RWPE2 (cell line): ENCODE results near the gene SPDL1.

ENCODE experiments used
- ATAC-seq: fragments of 200-7000 bp; cut with Tn5 transposase; 3 replicates; pipeline ENCODE4 v1.9.1; 2021; ENCODE audit warnings: low read depth
- DNase-seq: peaks from one replicate; pipeline ENCODE4 v3.0.0-alpha.2; 2020; ENCODE audit warnings: low spot score
- H3K27ac ChIP-seq: fragments of 450-650 bp; 2 replicates; pipeline ENCODE4 v1.5.1; 2017; ENCODE audit warnings: mild to moderate bottlenecking; ENCODE audit not compliant: poor library complexity, severe bottlenecking
- H3K27me3 ChIP-seq: fragments of 250-450 bp; sonication (Bioruptor Pico); 2 replicates; pipeline ENCODE4 v1.5.1; 2021; ENCODE audit warnings: mild to moderate bottlenecking, moderate library complexity; ENCODE audit not compliant: insufficient read depth, poor library complexity, severe bottlenecking
- H3K36me3 ChIP-seq: fragments of 250-450 bp; sonication (Bioruptor Pico); 2 replicates; pipeline ENCODE4 v1.5.1; 2020; ENCODE audit warnings: low read depth, mild to moderate bottlenecking, moderate library complexity
- H3K4me1 ChIP-seq: fragments of 250-450 bp; sonication (Bioruptor Pico); 2 replicates; pipeline ENCODE4 v1.5.1; 2021; ENCODE audit warnings: mild to moderate bottlenecking, moderate library complexity; ENCODE audit not compliant: insufficient read depth, poor library complexity, severe bottlenecking
- H3K4me3 ChIP-seq: fragments of 250-450 bp; sonication (Bioruptor Pico); 2 replicates; pipeline ENCODE4 v1.5.1; 2021; ENCODE audit warnings: mild to moderate bottlenecking, moderate library complexity; ENCODE audit not compliant: severe bottlenecking
- H3K9me3 ChIP-seq: fragments of 250-450 bp; sonication (Bioruptor Pico); 2 replicates; pipeline ENCODE4 v1.5.1; 2021; ENCODE audit warnings: mild to moderate bottlenecking, moderate library complexity; ENCODE audit not compliant: severe bottlenecking
- CTCF ChIP-seq: fragments of 450-650 bp; IDR thresholded peaks from one replicate; pipeline ENCODE4 v1.5.1; 2017; ENCODE audit warnings: mild to moderate bottlenecking, moderate library complexity; ENCODE audit not compliant: poor library complexity, severe bottlenecking

SPDL1 gene

DNA sequence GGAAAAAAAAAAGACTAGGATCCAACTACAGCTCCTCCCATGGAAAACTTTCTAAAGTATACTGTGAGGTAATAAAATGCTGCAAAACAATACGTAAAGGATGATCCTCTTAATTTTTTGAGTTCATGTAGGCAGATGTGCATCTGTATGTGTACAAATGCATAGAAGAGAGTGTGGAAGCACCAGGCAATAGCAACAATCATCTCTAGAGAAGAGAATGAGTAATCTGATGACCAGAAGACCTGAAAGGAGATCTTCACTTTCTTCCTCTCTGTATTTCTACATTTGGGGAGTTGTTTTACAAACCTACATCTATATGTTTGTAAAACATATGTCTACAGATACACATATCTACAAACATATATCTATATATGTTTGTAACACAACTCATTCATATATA is 29.3 kb upstream of the SPDL1 start:
- Histone ChIP-seq H3K9me3 (no peaks in the 10 kb centered on the region), H3K27me3 (peaks cover 10% of the 10 kb centered on the region), H3K4me3 (no peak overlapping the region), H3K4me1 (no peaks in the 10 kb centered on the region), H3K27ac (no peak overlapping the region), H3K36me3 (no peaks in the 10 kb centered on the region)
- no peak for ATAC-seq
- no peak for TF ChIP-seq CTCF
- no peak for DNase-seq

DNA sequence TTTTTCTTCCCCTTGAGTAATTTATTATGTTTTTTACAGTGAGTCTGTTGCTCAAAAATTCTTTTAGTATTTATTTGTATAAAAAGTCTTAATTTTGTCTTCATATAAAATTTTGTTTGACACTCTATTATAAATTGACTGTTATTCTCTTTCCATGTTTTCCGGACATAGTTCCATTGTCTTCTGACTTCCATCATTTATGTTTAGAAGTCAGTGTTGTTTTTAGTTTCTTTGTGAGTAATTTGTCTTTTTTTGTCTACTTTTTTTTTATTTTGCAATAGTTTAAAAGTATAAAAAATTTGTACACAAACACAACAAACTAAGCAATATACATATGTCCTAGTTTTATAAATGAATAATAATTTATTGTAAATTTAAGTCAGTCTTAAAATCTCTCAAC is 25.7 kb upstream of the SPDL1 start:
- TF ChIP-seq CTCF: no peak
- ATAC-seq: no peak
- H3K9me3 ChIP-seq: no peaks in the 10 kb centered on the region

DNA sequence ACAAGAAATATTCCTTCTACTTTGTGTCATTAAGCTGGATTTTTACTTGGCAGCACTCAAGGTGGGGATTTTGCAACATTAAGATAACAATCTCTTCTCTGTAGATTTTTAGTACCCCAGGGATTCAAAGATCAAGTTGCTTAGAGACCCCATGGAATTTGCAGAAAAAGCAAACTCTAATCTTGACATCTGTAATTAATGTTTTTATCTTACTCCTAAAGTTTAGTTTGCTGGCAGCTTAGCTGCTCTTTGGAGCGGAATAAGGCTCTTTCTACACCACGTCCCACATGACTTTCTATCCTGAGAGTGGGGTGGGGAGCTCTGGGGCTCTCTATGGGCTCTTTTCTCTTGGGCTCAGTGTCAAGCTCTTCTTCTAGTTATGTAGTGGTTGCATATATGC is 21.7 kb upstream of the SPDL1 start:
- DNase-seq: no peak
- no peaks in the 10 kb centered on the region for H3K9me3 ChIP-seq
- H3K27me3 ChIP-seq: no peaks in the 10 kb centered on the region
- no peaks in the 10 kb centered on the region for H3K36me3 ChIP-seq
- TF ChIP-seq CTCF: no peak
- ATAC-seq: no peak
- no peak overlapping the region for H3K4me3 ChIP-seq
- no peaks in the 10 kb centered on the region for H3K4me1 ChIP-seq
- H3K27ac ChIP-seq: no peak overlapping the region

More for the DNA sequence above, 25.7 kb upstream of the SPDL1 start:
- no peaks in the 10 kb centered on the region for H3K36me3 ChIP-seq
- no peak overlapping the region for H3K27ac ChIP-seq
- no peak for DNase-seq
- H3K4me1 ChIP-seq: no peaks in the 10 kb centered on the region
- peaks cover 2% of the 10 kb centered on the region for H3K27me3 ChIP-seq
- H3K4me3 ChIP-seq: no peak overlapping the region

DNA sequence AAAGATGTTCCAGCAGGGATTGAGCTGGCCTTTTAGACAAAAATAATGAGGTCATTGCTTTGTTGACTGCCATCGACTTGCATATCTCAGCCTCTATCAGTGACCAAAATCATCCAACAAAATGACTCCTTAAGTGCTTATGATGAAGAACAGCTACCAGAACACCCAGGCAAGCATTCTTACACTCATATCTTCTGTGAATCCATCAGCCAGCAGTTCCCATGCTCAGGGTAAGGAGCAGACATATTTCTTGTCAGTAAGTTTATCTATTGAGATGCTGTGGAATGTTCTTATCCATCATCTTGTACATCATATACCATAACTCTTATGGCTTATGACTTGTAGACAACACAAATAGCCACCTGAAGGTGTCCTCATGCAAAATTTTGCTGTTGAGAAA is 20.2 kb upstream of the SPDL1 start:
- Histone ChIP-seq H3K27ac (no peak overlapping the region), H3K4me3 (no peak overlapping the region), H3K4me1 (no peaks in the 10 kb centered on the region), H3K36me3 (no peaks in the 10 kb centered on the region), H3K27me3 (no peaks in the 10 kb centered on the region), H3K9me3 (no peaks in the 10 kb centered on the region)
- ATAC-seq: no peak
- no peak for TF ChIP-seq CTCF
- no peak for DNase-seq

GRCh38 chr5:169566202-169566601 is 17.4 kb upstream of the SPDL1 start:
- Histone ChIP-seq H3K9me3 (no peaks in the 10 kb centered on the region), H3K27me3 (no peaks in the 10 kb centered on the region), H3K36me3 (no peaks in the 10 kb centered on the region), H3K4me3 (no peak overlapping the region), H3K27ac (no peak overlapping the region), H3K4me1 (no peaks in the 10 kb centered on the region)
- no peak for ATAC-seq
- no peak for TF ChIP-seq CTCF
- DNase-seq: no peak
